ENCODE measurements around the gene UNC79. TPM values are rescaled to one million over a fixed set of nuclear protein-coding genes. Genes with fewer than 3 reads are reported as not detected.

UNC79 gene
- total RNA-seq, 4 donors from 2014 or later = 0.30 TPM; not detected in 3

GRCh38 chr14:93548102-93548843 lies 117.5 kb downstream of the UNC79 start:
- no peaks in the 10 kb centered on the region for H3K36me3 ChIP-seq
- peaks cover 2% of the 10 kb centered on the region for H3K4me1 ChIP-seq
- H3K27ac ChIP-seq = no peak overlapping the region
- WGBS = 76% methylated on average over 3 of the region's 3 CpGs
- H3K27me3 ChIP-seq = no peaks in the 10 kb centered on the region
- no peaks in the 10 kb centered on the region for H3K9me3 ChIP-seq
- no peak for DNase-seq (ENCODE audit: low spot score in 2 of 2)
- TF ChIP-seq POLR2AphosphoS5 (IDR thresholded peaks at IDR 0.05) (no peak), POLR2A (IDR thresholded peaks at IDR 0.05) (no peak), EP300 (IDR thresholded peaks at IDR 0.05) (no peak), CTCF (IDR thresholded peaks at IDR 0.05) (no peak)
- no peak overlapping the region for H3K4me3 ChIP-seq

- TF ChIP-seq EP300 (IDR thresholded peaks at IDR 0.05) = no peak
- no peak for DNase-seq (ENCODE audit: low spot score in 2 of 2)
- Histone ChIP-seq H3K4me1 (peaks cover 2% of the 10 kb centered on the region), H3K9me3 (no peaks in the 10 kb centered on the region), H3K27me3 (no peaks in the 10 kb centered on the region), H3K4me3 (no peak overlapping the region), H3K27ac (no peak overlapping the region), H3K36me3 (no peaks in the 10 kb centered on the region)
These were observed 118.9 kb downstream of the UNC79 start for GRCh38 chr14:93549595-93549994.

GRCh38 chr14:93564918-93565317 lies 134.2 kb downstream of the UNC79 start:
- no peaks in the 10 kb centered on the region for H3K4me1 ChIP-seq
- H3K27me3 ChIP-seq = no peaks in the 10 kb centered on the region
- TF ChIP-seq POLR2AphosphoS5 (IDR thresholded peaks at IDR 0.05) (no peak), POLR2A (IDR thresholded peaks at IDR 0.05) (no peak), EP300 (IDR thresholded peaks at IDR 0.05) (no peak), CTCF (IDR thresholded peaks at IDR 0.05) (no peak)
- no peak overlapping the region for H3K27ac ChIP-seq
- 83% methylated on average over 9 of the region's 9 CpGs for WGBS
- H3K9me3 ChIP-seq = no peaks in the 10 kb centered on the region
- H3K4me3 ChIP-seq = no peak overlapping the region
- H3K36me3 ChIP-seq = no peaks in the 10 kb centered on the region
- DNase-seq (ENCODE audit: low spot score in 2 of 2) = no peak

GRCh38 chr14:93566065-93566693 lies 135.4 kb downstream of the UNC79 start:
- Histone ChIP-seq H3K9me3 (no peaks in the 10 kb centered on the region), H3K4me1 (no peaks in the 10 kb centered on the region), H3K27me3 (no peaks in the 10 kb centered on the region), H3K4me3 (no peak overlapping the region), H3K27ac (no peak overlapping the region), H3K36me3 (no peaks in the 10 kb centered on the region)
- no peak for DNase-seq (ENCODE audit: low spot score in 2 of 2)
- 77% methylated on average over 10 of the region's 10 CpGs for WGBS
- TF ChIP-seq POLR2AphosphoS5 (IDR thresholded peaks at IDR 0.05) = no peak
- TF ChIP-seq CTCF (IDR thresholded peaks at IDR 0.05) = no peak
- no peak for TF ChIP-seq EP300 (IDR thresholded peaks at IDR 0.05)
- TF ChIP-seq POLR2A (IDR thresholded peaks at IDR 0.05) = no peak

- Histone ChIP-seq H3K9me3 (no peaks in the 10 kb centered on the region), H3K27ac (no peak overlapping the region), H3K4me3 (no peak overlapping the region), H3K36me3 (no peaks in the 10 kb centered on the region), H3K4me1 (no peaks in the 10 kb centered on the region), H3K27me3 (no peaks in the 10 kb centered on the region)
- TF ChIP-seq POLR2A (IDR thresholded peaks at IDR 0.05) (no peak), CTCF (IDR thresholded peaks at IDR 0.05) (no peak), EP300 (IDR thresholded peaks at IDR 0.05) (no peak), POLR2AphosphoS5 (IDR thresholded peaks at IDR 0.05) (no peak)
- 82% methylated on average over 5 of the region's 5 CpGs for WGBS
- DNase-seq (ENCODE audit: low spot score in 2 of 2) = no peak
These were observed 140.5 kb downstream of the UNC79 start for GRCh38 chr14:93571275-93571674.
